K562 (cell line): ENCODE measurements around the gene PPOX.
A peak's percentile ranks its signal among the peaks of the same experiment; 100 is the strongest.

Experiments
- BACH1 ChIP-seq: fragments of 200-800 bp; sonication (Bioruptor generic); IDR thresholded peaks from 2 replicates; pipeline ENCODE4 v1.6.1; 2016; ENCODE audit warnings: missing genetic modification characterization, missing compliant biosample characterization
- CBX2 ChIP-seq: fragments of 200-600 bp; sonication (generic); IDR thresholded peaks from one replicate; pipeline ENCODE4 v1.6.1; 2012; ENCODE audit warnings: mild to moderate bottlenecking, low read length, inconsistent platforms; ENCODE audit not compliant: insufficient read depth, poor library complexity, severe bottlenecking
- CTCF ChIP-seq, 3 experiments: IDR thresholded peaks in 2 of 3; conservative IDR thresholded peaks in 1 of 3; 2 replicates each; pipeline ENCODE4 v1.5.1; 2011 to 2012; ENCODE audit warnings: low read length in 3 of 3, mild to moderate bottlenecking in 3 of 3, control low read depth in 2 of 3, improper control_type of control experiment in 1 of 3, inconsistent platforms in 1 of 3, low read depth in 1 of 3, mixed read lengths in 1 of 3, moderate library complexity in 1 of 3; ENCODE audit not compliant: insufficient read depth in 2 of 3
- HNRNPK ChIP-seq: fragments of 200-400 bp; formaldehyde crosslinking; IDR thresholded peaks from one replicate; pipeline ENCODE4 v1.6.1; 2018; ENCODE audit warnings: mild to moderate bottlenecking, low read depth, low read length; ENCODE audit not compliant: poor library complexity, severe bottlenecking
- NFXL1 ChIP-seq: fragments of 450-650 bp; formaldehyde crosslinking; IDR thresholded peaks from 2 replicates; pipeline ENCODE4 v1.4.0; 2021; ENCODE audit warnings: mild to moderate bottlenecking
- POLR2A ChIP-seq: fragments of 450-650 bp; conservative IDR thresholded peaks from 2 replicates; pipeline ENCODE4 v1.6.1; 2016
- ZNF140 ChIP-seq: fragments of 250-450 bp; sonication (Bioruptor Pico); IDR thresholded peaks from 2 replicates; pipeline ENCODE4 v1.8.0; 2021; ENCODE audit warnings: moderate library complexity, mild to moderate bottlenecking, inconsistent platforms
- ZNF589 ChIP-seq: fragments of 200-800 bp; sonication (Bioruptor generic); IDR thresholded peaks from 2 replicates; pipeline ENCODE4 v1.6.1; 2016; ENCODE audit warnings: low read depth, missing genetic modification characterization, missing compliant biosample characterization
- ZNF79 ChIP-seq: fragments of 250-450 bp; sonication (Bioruptor Pico); IDR thresholded peaks from 2 replicates; pipeline ENCODE4 v1.4.0; 2020; ENCODE audit warnings: low read depth, mild to moderate bottlenecking, moderate library complexity
- ZSCAN29 ChIP-seq: fragments of 450-650 bp; IDR thresholded peaks from 2 replicates; pipeline ENCODE4 v1.6.1; 2017
- TF ChIP-seq, protein P1 (sequence below), 3 experiments: fragments of 200-800 bp in 1 of 3; fragments of 250-450 bp in 1 of 3; fragments of 450-650 bp in 1 of 3; sonication (Bioruptor Pico) in 1 of 3; sonication (Bioruptor generic) in 1 of 3; formaldehyde crosslinking in 1 of 3; IDR thresholded peaks; 2 replicates each; pipeline versions ENCODE4 v1.6.1 to v1.8.0; 2016 to 2022; ENCODE audit warnings: mild to moderate bottlenecking in 2 of 3, missing genetic modification characterization in 2 of 3, missing compliant biosample characterization in 1 of 3, moderate library complexity in 1 of 3

DNA sequence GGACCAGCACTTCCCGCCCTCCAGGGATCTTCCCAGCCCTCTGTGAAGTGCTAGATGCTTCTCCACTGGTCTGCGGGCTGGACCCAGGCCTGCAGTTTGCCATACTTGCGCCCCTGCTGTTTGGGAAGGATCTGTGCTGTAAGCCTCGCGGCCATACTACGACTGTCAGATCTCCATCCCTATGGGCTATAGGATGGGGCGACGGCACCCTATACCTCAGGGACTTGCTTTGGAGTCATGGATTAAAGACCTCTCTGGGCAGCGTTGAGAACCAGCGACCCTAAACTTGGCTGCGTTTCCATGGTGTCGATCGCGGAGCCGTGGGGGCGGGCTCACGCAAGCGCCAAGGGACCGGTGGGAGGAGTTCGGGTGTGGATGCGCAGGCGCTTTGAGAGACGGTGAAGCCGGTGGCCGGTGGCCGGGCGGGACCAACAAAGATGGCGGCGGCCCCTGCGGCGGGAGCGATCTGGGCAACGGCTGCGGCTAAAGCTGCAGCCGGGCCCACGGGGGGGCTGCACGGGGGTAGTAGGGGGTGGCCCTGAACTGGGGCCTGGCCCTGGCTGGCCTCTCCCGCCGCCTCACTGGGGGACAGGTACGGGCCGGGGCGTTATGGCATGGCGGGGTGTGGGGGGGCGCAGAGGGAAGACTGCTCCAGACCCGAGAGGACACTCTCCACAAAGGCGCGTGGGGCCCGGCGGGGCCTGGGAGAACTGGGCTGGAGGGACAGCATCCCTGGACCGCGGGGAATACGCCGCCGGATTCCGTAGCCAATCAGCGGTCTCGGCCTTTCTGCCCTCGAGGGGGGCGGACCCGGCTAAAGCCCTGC lies 6.9 kb upstream of the PPOX start, which contains the start of gene USP21:
- TF ChIP-seq CTCF (IDR thresholded peaks at IDR 0.05 in 2 of 3, conservative IDR thresholded peaks at IDR 0.05 in 1 of 3; ENCODE audit: insufficient read depth in 2 of 3, low read depth in 1 of 3, low read length in 3 of 3) (peak; percentile 25 to 62 (median 29); a peak in 5 of 6 replicates), ZNF589 (CRISPR knock-in tag) (no peak), POLR2A (peak; percentile 80), ZNF79 (CRISPR knock-in tag) (no peak), CBX2 (no peak), HNRNPK (no peak), ZSCAN29 (no peak), ZNF140 (CRISPR knock-in tag) (no peak), BACH1 (tag) (no peak), NFXL1 (no peak)
- TF ChIP-seq, protein P1, sequence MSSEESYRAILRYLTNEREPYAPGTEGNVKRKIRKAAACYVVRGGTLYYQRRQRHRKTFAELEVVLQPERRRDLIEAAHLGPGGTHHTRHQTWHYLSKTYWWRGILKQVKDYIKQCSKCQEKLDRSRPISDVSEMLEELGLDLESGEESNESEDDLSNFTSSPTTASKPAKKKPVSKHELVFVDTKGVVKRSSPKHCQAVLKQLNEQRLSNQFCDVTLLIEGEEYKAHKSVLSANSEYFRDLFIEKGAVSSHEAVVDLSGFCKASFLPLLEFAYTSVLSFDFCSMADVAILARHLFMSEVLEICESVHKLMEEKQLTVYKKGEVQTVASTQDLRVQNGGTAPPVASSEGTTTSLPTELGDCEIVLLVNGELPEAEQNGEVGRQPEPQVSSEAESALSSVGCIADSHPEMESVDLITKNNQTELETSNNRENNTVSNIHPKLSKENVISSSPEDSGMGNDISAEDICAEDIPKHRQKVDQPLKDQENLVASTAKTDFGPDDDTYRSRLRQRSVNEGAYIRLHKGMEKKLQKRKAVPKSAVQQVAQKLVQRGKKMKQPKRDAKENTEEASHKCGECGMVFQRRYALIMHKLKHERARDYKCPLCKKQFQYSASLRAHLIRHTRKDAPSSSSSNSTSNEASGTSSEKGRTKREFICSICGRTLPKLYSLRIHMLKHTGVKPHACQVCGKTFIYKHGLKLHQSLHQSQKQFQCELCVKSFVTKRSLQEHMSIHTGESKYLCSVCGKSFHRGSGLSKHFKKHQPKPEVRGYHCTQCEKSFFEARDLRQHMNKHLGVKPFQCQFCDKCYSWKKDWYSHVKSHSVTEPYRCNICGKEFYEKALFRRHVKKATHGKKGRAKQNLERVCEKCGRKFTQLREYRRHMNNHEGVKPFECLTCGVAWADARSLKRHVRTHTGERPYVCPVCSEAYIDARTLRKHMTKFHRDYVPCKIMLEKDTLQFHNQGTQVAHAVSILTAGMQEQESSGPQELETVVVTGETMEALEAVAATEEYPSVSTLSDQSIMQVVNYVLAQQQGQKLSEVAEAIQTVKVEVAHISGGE (CRISPR knock-in tag; IDR thresholded peaks at IDR 0.05), result peak in 1 of 3 experiments; percentile 39; a peak in 1 of 6 replicates
